Pulmonary artery endothelial cell (primary cell): ENCODE measurements around the gene BCL11A. TPM values are rescaled to one million over a fixed set of nuclear protein-coding genes. Genes with fewer than 3 reads are reported as not detected.
A peak's percentile ranks its signal among the peaks of the same experiment; 100 is the strongest.

ENCODE experiments used
- DNase-seq: peaks from one replicate; pipeline ENCODE4 v3.0.0-alpha.2; 2011; ENCODE audit warnings: low read depth, low spot score
- total RNA-seq: library from RNA; depleted of rRNA; stranded (reverse); fragments of >200 nt; gene quantifications from 2 replicates; pipeline ENCODE4 v1.2.3, GENCODE V29; 2014

The BCL11A gene
- 0.04 and 0.07 TPM in 2 replicates for total RNA-seq

DNA sequence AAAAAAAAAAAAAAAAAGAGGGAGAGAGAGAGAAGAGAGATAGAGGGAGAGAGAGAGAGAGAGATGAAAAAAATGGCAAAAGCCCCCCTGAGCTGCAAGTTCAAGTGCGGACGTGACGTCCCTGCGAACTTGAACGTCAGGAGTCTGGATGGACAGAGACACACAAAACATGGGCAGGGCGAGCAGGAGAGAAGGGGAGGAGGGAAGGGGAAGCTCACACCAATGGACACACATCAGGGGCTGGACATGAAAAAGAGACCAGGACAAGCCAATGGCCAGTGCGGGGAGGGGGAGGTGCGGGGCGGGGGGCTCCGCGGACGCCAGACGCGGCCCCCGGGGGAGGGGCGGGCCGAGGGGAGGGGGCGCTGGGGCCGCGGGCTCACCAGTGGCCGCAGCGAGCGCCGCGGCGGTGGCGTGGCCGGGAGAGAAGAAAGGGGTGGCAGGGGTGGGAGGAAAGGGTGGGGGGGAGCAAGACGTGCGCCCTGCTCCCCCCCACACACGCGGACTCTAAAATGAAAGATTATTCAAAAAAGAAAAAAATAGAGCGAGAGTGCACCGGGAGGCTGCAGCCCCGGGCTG lies at the start of gene BCL11A:
BCL11A (minus strand) TSS at position 160 of the 579 bp plus-strand sequence. CDS start 384 bp downstream, outside the sequence.
- DNase-seq: peak; percentile 22

DNA sequence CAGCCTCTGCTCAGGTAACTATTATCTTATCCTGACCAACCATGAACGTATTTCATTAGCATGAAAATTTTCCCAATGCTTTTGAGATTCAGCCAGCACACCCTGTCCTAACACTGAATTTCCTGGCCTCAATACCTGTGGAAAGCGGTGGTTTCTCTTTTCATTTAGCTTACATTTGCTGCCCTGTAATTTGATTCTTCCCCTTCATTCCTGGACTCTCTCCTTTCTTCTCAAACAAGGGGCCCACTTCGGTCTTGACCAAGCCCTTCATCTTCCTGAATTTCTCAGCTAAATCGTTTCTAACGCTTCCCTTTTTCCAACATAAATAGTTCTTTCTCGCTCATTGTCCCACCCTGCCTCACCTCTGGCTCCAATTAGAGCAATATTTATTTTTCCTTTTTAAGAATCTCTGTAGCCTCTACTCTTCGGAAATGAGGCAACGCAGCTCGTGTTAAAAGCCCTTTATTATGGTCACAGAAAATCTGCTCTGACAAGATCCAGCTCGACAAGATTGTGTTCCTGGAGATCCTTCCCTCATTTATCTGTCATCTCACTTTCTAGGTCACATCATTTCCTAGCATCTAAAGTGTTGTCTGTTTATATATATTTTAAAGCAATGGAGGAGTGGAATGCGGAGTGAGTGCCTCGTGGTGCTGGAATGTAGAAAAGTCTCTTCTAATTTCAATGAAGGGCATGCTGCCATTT lies 49.5 kb upstream of the BCL11A start:
- no peak for DNase-seq

DNA sequence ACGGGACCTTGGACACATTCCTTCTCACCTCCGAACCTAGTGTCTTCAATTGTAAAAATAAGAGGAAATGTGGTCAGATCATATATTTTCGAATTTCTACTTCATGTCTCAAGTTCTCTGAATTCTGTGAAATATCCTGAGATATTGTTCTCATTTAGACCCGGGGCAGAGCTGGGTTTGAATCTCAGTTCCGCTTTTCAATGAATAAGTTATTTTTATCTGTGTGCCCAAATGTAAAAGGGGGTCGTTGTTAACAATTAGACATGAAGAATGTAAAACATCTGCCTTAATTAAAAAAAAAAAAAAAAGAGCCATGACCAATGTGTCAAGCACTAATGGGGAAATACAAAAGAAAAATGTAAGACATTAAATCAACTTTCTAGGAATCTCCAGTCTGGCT lies 48.9 kb upstream of the BCL11A start:
- DNase-seq: no peak

DNA sequence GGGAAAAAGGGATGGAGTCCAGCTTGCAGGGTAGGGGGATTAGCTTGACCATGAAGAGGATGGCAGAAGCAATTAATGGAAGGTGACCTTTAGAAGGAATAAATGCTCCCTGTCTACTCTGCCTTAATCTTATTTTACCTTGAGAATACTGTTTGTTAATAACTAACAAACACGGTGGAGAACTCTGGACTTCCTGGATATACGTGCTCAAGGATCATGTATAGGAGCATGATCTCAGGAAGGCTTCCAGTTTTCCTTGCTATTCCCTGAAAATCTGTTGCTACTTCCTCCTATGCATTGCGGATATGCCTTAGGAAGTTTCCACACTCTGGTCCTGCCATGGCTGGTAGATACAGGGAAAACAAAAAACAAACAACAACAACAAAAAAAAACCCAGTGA lies 44.8 kb upstream of the BCL11A start:
- DNase-seq: no peak

DNA sequence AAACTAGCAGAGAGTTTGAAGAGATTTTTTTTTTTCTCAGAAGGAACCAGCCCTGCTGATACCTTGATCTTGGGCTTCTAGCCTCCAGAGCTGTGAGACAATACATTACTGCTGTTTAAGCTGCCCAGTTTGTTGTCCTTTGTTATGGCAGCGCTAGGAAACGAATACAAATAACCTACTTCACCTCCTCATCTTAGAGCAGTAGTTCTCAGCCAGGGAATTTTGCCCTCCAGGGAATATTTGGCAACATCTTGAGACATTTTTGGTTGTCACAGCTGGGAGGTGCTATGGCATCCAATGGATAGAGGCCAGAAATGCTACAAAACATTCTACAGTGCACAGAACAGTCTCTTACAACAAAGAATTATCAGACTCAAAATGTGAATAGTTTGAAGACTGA lies 43.9 kb upstream of the BCL11A start:
- DNase-seq: no peak

DNA sequence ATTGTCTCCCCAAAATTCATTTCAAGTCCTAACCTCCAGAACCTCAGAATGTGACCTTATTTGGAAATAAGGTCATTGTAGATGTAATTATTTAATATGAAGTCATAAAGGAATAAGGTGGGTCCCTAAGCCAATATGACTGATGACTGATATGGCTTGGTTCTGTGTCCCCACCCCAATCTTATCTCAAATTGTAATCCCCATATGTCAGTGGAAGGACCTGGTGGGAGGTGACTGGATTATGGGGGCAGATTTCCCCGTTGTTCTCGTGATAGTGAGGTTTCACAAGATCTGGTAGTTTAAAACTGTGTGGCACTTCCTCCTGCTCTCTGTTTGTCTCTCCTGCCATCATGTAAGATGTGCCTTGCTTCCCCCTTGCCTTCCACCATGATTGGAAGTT lies 43.0 kb upstream of the BCL11A start:
- no peak for DNase-seq

DNA sequence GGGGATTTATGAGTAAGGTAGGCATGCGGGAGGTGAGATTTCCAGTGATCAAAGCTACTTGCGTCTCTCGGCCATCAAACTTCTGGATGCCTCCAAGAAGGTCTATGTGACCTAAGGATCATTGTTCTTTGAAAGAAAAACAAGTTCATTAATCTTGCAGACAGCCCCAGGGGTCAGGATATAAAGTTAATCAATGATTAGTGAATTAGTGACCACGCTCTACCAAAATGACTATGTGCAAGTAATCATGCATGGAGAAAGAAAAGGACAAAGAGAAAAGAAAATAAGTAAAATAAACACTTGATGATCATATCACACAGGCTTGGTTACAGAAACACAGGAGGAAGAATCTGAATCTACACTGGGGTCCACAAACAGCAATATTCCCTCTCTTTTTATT lies 42.5 kb upstream of the BCL11A start:
- DNase-seq: no peak

DNA sequence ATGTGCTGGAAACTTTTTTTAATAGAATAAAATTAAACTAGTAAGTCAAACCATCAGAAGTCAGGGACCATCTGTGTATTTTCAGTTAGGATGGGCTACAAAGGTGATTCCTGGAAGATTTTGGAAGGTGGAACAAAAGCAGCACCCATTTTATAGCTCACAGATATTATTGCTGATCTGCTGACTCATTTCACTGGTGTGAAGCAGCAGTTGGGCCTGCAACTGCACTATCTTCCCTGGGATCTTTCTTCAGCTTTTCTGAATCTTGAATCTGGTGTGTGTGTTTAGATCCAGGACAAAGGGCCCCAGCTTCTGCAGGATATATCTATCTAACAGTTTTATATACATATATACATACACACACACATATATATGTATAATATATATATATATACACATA lies 35.6 kb upstream of the BCL11A start:
- no peak for DNase-seq

DNA sequence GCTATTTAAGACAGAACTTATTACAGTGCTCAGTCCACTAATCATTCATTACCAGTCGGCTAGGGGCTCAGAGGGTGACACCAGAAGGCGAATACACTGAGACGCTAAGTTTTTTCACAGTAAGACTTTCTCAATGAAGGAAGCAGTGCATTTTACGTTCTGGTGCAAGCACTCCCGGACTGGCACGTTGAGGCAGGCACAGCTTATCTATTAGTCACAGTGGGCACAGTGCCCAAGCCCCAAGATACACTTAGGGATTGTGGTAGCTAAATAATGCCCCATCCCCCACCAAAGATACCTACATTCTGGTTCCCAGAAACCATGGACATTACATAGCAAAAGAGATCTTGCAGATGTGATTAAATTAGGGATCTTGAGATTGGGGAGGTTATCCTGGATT lies 32.6 kb upstream of the BCL11A start:
- no peak for DNase-seq

DNA sequence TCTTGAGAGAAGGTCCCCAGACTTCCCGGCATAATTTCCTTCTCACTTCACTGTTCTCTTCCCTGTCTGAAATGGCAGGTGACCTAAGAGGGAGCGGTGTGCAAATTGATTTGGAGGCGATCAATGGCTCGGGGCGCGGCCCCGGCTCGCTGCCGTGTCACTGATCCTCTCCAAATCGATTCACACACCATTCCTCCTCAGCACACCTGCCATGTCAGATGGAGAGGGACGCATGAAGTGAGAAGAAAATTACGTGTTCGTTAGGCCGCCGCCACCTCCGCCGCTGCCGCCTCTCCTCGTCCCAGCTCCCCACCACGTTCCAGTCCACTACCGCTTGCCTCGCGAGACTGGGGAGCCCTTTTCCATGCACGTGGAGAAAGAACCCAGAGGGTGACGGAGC lies 31.8 kb upstream of the BCL11A start:
- no peak for DNase-seq

DNA sequence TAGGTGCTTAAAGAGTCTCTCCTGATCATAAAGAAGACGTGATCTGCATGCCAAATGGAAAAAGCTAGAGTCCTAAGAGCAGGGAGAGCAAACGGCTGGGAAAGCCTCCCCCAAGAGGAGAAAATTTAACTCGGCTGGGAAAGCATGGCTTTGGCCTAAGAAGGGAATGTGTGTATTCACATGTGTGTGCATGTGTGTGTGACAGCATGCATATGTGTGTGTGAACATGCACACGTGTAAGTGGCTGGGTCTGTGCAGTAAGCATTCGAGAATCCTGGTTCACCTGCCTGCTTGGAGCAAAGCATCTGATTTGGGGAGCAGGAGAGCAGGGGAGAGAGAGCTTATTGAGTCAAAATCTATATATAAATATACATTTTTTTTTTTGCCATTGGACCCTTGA lies 30.1 kb upstream of the BCL11A start:
- no peak for DNase-seq

DNA sequence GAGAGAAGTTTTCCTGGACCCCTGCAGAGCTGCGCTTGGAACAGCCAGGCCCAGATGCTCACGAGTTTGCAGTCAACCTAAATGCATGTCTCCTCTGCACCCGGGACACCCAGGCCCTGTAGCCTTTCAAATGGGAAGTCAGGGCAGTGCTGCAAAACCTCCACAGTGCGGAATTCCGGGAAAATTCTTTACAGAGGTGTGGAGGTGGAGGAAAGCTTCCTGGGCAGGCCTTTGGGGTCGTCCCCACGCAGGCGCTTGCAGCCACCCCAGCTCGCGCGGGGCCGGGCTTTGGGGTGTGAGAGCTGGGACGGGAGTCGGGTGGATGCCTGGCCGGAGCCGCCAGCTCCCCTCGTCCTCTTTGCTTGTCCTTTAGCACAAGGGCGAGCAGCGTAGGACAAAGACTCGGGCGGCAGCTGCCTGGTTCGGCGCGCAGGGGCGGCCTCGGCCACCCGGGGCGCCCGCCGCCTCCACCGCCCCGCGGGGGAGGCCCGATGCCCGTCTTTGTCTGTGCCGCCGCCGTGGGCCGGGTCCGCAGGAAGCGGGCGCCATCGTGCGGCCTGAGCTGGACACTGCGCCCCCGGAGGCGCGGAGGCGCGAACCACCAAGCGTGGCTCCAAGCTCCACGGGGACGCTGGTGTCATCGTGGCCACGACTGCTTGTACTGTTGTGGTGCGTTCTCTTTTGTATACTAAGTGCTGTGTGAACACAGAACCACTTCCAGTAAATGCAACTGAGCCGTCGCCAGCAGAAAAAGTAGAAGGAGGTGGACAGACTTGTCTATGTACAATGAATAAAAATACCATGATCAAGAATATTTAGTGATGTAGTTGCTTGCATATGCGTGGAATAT lies 28.2 kb upstream of the BCL11A start:
- peak; percentile 3 for DNase-seq

DNA sequence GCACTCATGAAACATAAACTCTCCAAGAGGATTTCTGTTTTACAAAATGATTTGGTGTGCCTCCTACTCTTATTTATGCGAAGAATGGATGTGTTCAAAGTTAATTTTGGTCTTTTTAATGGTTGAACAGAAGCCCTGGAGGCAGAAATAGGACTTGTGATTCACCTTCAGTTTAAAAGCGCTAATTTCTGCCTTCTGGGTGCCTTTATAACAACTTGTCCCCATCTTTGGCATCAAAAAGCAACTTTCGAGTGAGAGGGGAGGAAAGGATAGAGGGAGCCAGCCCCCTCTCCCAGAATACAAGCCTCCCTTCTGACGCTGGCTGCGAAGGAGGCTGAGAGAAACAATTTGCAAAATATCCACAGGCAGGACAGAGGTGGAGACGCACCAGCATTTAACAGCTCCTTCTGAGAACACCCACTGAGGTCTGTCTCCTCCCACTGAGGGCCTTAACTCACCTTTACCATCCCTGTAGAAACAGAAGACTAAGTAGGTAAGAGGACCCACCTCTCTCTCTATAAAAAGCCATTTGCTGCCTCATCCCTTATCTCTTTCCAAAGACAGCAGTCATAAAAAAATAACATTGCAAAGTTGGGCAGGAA lies 24.3 kb upstream of the BCL11A start:
- DNase-seq: no peak

DNA sequence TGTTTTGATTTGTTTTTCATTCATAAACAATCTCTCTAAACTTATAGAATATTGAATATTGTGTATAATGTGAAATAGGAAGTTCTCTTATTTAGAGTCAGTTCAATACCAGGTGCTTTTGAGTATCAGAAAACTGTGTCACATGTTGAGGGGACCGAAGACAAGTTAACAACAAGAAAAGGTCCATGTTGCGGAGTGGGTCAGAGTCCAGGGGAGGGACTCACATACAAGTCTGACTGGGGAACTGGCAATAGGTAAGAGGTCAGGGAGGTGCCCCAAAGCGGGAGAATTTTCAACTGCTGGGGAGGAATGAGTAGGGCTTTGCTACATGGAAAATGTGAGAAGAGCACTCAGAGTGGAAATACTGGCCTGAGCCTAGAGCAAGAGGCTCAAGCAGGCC lies 19.8 kb upstream of the BCL11A start:
- no peak for DNase-seq

DNA sequence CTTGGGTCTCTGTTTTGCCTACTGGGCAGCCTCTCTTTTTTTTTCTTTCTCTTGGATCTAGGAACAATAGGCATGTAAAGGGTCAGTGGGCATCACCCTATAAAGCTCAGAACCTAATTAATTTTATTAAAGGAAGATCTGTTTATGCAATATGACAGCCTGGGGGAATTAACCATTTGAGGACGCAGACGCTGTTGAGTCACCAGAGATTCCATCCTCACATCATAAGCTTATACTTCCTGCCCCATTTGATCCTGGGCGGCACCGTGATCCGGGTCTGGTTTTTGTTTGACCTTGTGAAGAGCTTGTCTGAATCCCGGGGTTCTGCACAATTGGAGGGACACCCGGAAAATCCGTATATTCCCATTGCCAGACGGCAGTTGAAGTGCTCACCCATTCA lies 16.8 kb upstream of the BCL11A start:
- DNase-seq: no peak

DNA sequence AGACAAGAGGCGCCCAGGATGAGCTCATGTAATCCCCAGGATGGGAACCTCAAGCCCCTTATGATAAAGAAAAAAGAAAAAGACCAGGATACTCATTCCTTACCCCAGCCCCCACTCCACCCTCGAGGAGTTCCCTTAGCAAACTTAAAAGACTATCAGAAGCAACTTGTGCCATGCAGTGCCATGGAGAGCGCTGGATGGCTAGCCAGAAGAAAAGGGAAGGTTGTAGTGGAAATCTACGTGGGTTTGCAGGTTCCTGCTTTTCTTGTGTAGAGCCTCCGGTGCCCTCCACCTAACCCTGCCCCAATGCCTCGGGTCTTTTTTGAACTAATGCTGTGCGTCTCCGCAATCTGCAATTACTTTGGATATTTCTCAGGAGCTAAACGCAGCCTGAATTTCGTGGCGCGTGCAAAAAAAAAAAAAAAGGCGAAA lies 16.2 kb upstream of the BCL11A start:
- DNase-seq: no peak

DNA sequence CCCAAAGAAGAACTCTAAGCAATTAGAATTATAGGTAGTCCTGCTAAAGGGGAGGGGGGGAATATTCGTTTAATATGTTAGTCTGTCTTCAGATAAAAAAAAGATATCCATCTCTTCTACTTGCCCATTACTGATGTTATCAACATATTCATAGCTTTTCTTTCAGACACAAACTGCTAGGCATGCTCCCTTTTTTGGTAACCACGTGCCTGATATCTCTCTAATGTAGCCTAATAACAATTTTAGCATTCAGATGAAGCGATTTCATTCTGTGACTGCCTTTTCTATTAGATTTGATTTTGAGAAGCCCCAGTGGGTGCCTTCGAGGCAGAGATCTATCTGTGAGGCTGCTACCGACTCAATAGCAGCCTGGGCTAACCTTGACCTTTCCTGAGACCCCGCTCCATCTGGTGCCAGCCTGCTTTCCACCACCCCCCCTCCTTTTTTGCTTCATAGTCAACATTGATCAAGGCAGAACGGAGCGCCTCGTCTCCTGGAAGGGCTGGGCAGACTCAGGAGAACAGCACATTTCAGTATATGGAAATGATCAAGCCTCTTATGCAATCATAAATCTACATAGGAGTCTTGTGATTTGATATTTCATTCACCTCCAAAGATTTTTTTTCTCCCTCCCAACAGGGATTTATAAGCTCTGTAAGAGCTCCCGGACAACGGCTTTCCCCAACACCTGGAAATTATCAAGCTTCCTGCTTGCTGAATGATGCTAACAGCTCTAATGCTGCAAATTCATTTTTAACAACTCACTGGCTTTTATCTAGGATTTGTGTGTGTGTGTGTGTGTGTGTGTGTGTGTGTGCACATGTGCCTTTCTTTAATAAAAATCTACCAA lies 14.7 kb upstream of the BCL11A start:
- DNase-seq: no peak

DNA sequence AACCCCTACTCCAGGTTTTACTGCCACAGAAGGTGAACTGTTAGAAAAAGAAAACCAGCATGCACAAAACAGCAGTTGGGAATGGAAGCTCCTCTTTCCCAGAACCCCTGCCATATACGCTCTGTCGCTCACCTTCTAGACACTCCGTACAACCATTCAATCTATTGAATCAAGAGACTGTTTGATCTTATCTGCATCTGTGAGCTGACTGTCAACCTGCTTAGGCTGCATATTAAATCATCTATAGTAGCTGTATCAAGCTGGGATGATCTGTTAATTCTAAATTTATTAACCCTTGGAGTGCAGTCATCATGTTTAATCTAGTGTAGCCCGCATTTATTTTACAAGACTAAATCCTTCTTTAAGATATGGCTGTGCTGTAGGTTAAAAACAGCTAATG lies 13.6 kb upstream of the BCL11A start:
- no peak for DNase-seq

DNA sequence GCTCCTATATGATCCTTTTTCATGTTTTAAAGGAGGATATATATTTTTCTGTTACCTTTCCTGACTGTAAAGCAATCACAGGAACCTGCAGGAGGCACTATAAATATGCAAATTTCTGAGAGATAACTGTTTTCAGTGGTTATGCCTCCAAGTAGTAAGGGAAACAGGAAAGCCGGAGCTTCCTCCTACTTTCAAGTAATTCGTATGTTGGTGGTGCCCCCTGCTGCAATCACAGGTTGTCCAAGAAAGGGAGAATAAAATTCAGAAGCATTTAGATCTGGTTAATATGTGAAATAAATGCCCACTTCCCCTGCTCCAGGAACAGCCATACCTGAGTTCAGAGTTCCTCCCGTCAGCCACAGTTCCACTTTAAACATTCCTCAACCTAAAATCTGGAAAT lies 12.0 kb upstream of the BCL11A start:
- no peak for DNase-seq

DNA sequence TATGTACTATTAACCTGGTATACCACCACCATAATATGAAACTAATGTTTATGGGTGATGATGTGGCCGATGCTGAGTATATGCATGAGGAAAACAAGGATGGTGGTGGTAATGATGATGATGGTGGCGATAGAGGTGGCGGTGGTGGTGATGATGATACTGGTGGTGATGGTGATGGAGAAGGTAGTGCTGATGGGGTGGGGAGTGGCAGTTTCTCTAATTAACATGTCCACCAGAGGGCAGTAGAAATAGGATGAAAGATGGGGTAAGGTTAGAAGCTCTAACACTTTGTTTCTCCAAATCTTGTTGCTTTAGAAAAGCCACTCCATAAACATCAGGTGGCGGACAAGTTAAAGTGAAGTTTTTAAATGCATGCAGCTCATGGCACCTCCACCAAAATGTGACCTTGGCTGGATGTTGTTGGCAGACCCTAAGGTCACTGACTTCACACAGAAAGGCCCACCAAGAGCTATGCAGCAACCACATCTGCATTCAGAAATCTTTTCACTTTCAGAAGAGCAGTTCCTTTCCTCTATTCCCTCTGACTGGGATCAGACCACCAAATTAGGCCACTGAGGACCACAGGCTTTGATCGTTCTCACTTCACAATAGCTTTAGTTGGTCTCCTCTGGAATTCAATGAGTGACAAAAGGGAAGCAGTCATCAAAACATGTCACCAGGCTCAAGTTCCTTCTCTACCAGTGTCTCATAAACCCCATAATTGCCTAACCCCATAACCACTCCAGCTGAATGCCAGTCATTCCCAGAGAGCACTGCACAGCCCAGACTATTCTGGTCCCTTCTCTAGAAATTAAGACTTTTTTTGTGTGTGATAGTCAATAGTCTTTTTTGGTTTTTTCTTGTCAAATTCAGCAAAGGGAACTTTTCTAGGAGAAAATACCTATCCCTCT lies 7.5 kb upstream of the BCL11A start:
- no peak for DNase-seq
